ENCODE data around the gene CLEC2L. TPM values are rescaled to one million over a fixed set of nuclear protein-coding genes. Genes with fewer than 3 reads are reported as not detected.

CLEC2L gene
- total RNA-seq, 1 donor = not detected

- no peaks in the 10 kb centered on the region for H3K9me3 ChIP-seq (ENCODE audit: low read depth, low read length)
- H3K36me3 ChIP-seq (ENCODE audit: insufficient read depth, low read length) = no peaks in the 10 kb centered on the region
- no peak overlapping the region for H2AFZ ChIP-seq (ENCODE audit: low read length)
- no peak overlapping the region for H3K27ac ChIP-seq (ENCODE audit: low read depth, low read length)
- H3K4me3 ChIP-seq (ENCODE audit: insufficient read depth, low read length) = no peak overlapping the region
- H3K4me2 ChIP-seq (ENCODE audit: insufficient read depth, low read length) = no peak overlapping the region
- no peaks in the 10 kb centered on the region for H4K20me1 ChIP-seq (ENCODE audit: insufficient read depth, low read length)
- no peaks in the 10 kb centered on the region for H3K79me2 ChIP-seq (ENCODE audit: insufficient read depth, low read length)
- DNase-seq (ENCODE audit: insufficient read length, low spot score, missing footprints) = peak; percentile 36
- H3K4me1 ChIP-seq (ENCODE audit: insufficient read depth, low read length) = no peaks in the 10 kb centered on the region
- H3K27me3 ChIP-seq (ENCODE audit: insufficient read depth, low read length) = no peaks in the 10 kb centered on the region
- peak; percentile 35 for TF ChIP-seq CTCF (IDR thresholded peaks at IDR 0.05; ENCODE audit: extremely low read depth, low read depth, low read length)
Measured at GRCh38 chr7:139505563-139505962, 17.9 kb upstream of the CLEC2L start.

GRCh38 chr7:139509535-139509934 is 13.9 kb upstream of the CLEC2L start:
- no peak overlapping the region for H3K4me3 ChIP-seq (ENCODE audit: insufficient read depth, low read length)
- DNase-seq (ENCODE audit: insufficient read length, low spot score, missing footprints) = no peak
- peaks cover 7% of the 10 kb centered on the region for H3K27me3 ChIP-seq (ENCODE audit: insufficient read depth, low read length)

GRCh38 chr7:139511315-139511714 is 12.2 kb upstream of the CLEC2L start:
- H3K4me2 ChIP-seq (ENCODE audit: insufficient read depth, low read length) = peak overlapping the region; percentile 31
- H3K36me3 ChIP-seq (ENCODE audit: insufficient read depth, low read length) = no peaks in the 10 kb centered on the region
- no peak for DNase-seq (ENCODE audit: insufficient read length, low spot score, missing footprints)
- H4K20me1 ChIP-seq (ENCODE audit: insufficient read depth, low read length) = no peaks in the 10 kb centered on the region
- no peak overlapping the region for H3K27ac ChIP-seq (ENCODE audit: low read depth, low read length)
- H3K4me1 ChIP-seq (ENCODE audit: insufficient read depth, low read length) = no peaks in the 10 kb centered on the region
- no peaks in the 10 kb centered on the region for H3K79me2 ChIP-seq (ENCODE audit: insufficient read depth, low read length)
- H3K4me3 ChIP-seq (ENCODE audit: insufficient read depth, low read length) = no peak overlapping the region
- no peak for TF ChIP-seq CTCF (IDR thresholded peaks at IDR 0.05; ENCODE audit: extremely low read depth, low read depth, low read length)
- peak overlapping the region; percentile 7 for H2AFZ ChIP-seq (ENCODE audit: low read length)
- peaks cover 7% of the 10 kb centered on the region for H3K27me3 ChIP-seq (ENCODE audit: insufficient read depth, low read length)
- H3K9me3 ChIP-seq (ENCODE audit: low read depth, low read length) = no peaks in the 10 kb centered on the region

More at GRCh38 chr7:139509535-139509934, 13.9 kb upstream of the CLEC2L start:
- Histone ChIP-seq H3K4me1 (ENCODE audit: insufficient read depth, low read length) (no peaks in the 10 kb centered on the region), H3K27ac (ENCODE audit: low read depth, low read length) (no peak overlapping the region), H4K20me1 (ENCODE audit: insufficient read depth, low read length) (no peaks in the 10 kb centered on the region), H3K9me3 (ENCODE audit: low read depth, low read length) (no peaks in the 10 kb centered on the region), H3K4me2 (ENCODE audit: insufficient read depth, low read length) (no peak overlapping the region), H3K79me2 (ENCODE audit: insufficient read depth, low read length) (no peaks in the 10 kb centered on the region), H2AFZ (ENCODE audit: low read length) (no peak overlapping the region), H3K36me3 (ENCODE audit: insufficient read depth, low read length) (no peaks in the 10 kb centered on the region)
- TF ChIP-seq CTCF (IDR thresholded peaks at IDR 0.05; ENCODE audit: extremely low read depth, low read depth, low read length) = no peak

- Histone ChIP-seq H2AFZ (ENCODE audit: low read length) (no peak overlapping the region), H3K27me3 (ENCODE audit: insufficient read depth, low read length) (peaks cover 10% of the 10 kb centered on the region), H4K20me1 (ENCODE audit: insufficient read depth, low read length) (no peaks in the 10 kb centered on the region), H3K9me3 (ENCODE audit: low read depth, low read length) (no peaks in the 10 kb centered on the region), H3K4me1 (ENCODE audit: insufficient read depth, low read length) (no peaks in the 10 kb centered on the region), H3K79me2 (ENCODE audit: insufficient read depth, low read length) (no peaks in the 10 kb centered on the region), H3K4me2 (ENCODE audit: insufficient read depth, low read length) (no peak overlapping the region), H3K4me3 (ENCODE audit: insufficient read depth, low read length) (no peak overlapping the region), H3K27ac (ENCODE audit: low read depth, low read length) (no peak overlapping the region), H3K36me3 (ENCODE audit: insufficient read depth, low read length) (no peaks in the 10 kb centered on the region)
- DNase-seq (ENCODE audit: insufficient read length, low spot score, missing footprints) = no peak
- no peak for TF ChIP-seq CTCF (IDR thresholded peaks at IDR 0.05; ENCODE audit: extremely low read depth, low read depth, low read length)
Measured at GRCh38 chr7:139515266-139515665, 8.2 kb upstream of the CLEC2L start.

Data from osteoblast (primary cell).